LNCAP (cell line): ENCODE measurements around the gene SPDYE9.
"Not testable (repeated sequence)": the region's sequence is repeated elsewhere in the genome, so short reads cannot be mapped to it uniquely, and the experiment has no call there.

ENCODE experiments used
- TF ChIP-seq, protein P1 (sequence below): fragments of 450-650 bp; IDR thresholded peaks from 2 replicates; pipeline ENCODE4 v1.5.1; 2017; ENCODE audit warnings: mild to moderate bottlenecking

Gene SPDYE9, protein sequence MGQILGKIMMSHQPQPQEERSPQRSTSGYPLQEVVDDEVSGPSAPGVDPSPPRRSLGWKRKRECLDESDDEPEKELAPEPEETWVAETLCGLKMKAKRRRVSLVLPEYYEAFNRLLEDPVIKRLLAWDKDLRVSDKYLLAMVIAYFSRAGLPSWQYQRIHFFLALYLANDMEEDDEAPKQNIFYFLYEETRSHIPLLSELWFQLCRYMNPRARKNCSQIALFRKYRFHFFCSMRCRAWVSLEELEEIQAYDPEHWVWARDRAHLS

DNA sequence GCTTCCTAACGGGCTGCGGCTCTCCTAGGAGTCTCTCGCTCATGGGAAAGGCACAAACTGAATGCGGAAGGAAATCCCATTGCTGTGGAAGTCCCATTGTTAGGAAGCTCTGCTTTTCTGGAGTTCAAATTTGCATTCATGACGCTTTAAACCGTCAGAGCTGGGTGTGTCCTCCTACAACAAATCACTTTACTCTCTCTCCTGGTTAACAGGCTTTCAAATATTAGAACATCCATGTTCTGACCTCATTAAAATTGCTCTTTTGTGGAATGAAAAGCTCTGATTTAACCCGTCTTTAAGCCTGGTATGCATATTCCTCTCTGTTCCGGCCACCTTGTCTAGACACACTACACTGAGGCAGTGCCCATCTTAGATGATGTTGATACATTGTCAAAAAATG, at the start of gene SPDYE9:
Gene SPDYE9 (minus strand): TSS at position 101 of the 400 bp plus-strand sequence. CDS start 1,800 bp downstream, outside the sequence.
- TF ChIP-seq, protein P1, sequence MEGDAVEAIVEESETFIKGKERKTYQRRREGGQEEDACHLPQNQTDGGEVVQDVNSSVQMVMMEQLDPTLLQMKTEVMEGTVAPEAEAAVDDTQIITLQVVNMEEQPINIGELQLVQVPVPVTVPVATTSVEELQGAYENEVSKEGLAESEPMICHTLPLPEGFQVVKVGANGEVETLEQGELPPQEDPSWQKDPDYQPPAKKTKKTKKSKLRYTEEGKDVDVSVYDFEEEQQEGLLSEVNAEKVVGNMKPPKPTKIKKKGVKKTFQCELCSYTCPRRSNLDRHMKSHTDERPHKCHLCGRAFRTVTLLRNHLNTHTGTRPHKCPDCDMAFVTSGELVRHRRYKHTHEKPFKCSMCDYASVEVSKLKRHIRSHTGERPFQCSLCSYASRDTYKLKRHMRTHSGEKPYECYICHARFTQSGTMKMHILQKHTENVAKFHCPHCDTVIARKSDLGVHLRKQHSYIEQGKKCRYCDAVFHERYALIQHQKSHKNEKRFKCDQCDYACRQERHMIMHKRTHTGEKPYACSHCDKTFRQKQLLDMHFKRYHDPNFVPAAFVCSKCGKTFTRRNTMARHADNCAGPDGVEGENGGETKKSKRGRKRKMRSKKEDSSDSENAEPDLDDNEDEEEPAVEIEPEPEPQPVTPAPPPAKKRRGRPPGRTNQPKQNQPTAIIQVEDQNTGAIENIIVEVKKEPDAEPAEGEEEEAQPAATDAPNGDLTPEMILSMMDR: not testable (repeated sequence)

GRCh38 chr7:73057811-73058210, 28.0 kb downstream of the SPDYE9 start, which contains the start of gene SPDYE11:
Gene SPDYE11 (minus strand): TSS chr7:73057911. CDS start chr7:73056111, 1,800 bp downstream.
- TF ChIP-seq, protein P1: not testable (repeated sequence)

DNA sequence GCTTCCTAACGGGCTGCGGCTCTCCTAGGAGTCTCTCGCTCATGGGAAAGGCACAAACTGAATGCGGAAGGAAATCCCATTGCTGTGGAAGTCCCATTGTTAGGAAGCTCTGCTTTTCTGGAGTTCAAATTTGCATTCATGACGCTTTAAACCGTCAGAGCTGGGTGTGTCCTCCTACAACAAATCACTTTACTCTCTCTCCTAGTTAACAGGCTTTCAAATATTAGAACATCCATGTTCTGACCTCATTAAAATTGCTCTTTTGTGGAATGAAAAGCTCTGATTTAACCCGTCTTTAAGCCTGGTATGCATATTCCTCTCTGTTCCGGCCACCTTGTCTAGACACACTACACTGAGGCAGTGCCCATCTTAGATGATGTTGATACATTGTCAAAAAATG, 56.2 kb downstream of the SPDYE9 start, which contains the start of gene SPDYE8:
Gene SPDYE8 (minus strand): TSS at position 101 of the 400 bp plus-strand sequence. CDS start 1,800 bp downstream, outside the sequence.
- TF ChIP-seq, protein P1: not testable (repeated sequence)
